CD1c-positive myeloid dendritic cell (primary cell): Measurements from ENCODE around the gene SMOC2.
"Not testable (repeated sequence)": the region's sequence is repeated elsewhere in the genome, so short reads cannot be mapped to it uniquely, and the experiment has no call there.

ENCODE experiments used
- DNase-seq: peaks from one replicate; pipeline ENCODE4 v3.0.0-alpha.2; 2016; ENCODE audit errors: extremely low spot score

SMOC2 gene

DNA sequence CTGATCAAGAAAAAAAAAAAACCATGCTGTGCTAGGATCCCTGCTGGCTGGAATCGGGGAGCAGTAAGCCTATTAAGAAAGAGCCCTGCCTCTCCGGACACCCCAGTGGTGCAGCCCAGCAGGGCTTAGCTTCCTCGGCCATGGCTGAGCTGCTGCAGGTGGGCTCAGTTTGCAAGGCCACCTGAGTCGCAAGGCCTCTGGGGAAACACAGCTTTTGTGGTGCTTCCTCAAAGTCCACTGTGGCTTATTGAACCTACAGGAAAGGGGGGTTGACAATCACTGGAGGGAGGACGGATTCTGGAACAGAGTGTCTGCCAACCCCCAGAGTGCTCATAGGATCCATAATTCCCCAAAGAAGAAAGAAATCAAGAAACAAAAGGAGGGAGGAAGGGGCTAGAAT is 240.8 kb downstream of the SMOC2 start:
- DNase-seq: no peak

DNA sequence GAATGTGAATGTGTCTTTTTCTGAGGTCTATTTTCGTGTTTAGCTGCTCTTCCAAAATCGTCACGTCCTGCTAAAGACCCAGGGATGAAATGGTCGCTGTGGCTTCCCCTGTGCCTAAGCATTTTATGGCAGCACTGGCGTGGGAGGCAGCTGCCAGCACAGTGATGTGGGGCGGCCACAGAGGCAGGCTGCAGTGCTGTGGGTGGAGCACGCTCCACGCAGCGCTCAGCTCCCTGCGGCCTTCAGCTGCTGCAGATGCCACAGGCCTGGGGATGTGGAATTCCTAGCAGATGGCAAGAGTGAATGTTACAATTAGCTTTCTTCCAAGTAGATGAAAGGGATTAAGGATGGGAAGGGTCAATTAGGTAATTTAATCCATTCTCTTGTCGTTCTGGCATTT is 242.6 kb downstream of the SMOC2 start:
- DNase-seq: no peak

- no peak for DNase-seq
Measured at GRCh38 chr6:168684471-168684870, 243.5 kb downstream of the SMOC2 start.

DNA sequence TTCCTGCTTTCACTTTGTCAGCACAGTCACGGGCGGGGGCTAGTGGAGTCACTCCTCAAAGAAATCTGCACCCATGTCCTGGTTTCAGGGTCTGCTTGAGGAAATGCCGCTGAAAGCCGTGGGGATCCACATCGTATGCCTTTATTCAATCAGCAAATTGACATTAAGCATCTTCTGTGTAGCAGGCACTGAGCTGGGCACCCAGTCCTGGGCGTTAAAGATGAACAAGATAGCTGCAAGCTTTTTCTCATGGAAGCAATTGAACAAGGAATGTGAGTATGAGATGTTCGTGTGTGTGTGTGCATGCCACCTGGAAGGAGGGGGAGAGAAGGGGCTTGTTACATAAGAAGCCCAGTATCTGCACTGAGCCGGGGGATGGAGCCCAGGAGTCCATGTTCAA is 243.9 kb downstream of the SMOC2 start:
- DNase-seq: no peak

- no peak for DNase-seq
Measured at GRCh38 chr6:168686029-168686738, 245.2 kb downstream of the SMOC2 start.

DNA sequence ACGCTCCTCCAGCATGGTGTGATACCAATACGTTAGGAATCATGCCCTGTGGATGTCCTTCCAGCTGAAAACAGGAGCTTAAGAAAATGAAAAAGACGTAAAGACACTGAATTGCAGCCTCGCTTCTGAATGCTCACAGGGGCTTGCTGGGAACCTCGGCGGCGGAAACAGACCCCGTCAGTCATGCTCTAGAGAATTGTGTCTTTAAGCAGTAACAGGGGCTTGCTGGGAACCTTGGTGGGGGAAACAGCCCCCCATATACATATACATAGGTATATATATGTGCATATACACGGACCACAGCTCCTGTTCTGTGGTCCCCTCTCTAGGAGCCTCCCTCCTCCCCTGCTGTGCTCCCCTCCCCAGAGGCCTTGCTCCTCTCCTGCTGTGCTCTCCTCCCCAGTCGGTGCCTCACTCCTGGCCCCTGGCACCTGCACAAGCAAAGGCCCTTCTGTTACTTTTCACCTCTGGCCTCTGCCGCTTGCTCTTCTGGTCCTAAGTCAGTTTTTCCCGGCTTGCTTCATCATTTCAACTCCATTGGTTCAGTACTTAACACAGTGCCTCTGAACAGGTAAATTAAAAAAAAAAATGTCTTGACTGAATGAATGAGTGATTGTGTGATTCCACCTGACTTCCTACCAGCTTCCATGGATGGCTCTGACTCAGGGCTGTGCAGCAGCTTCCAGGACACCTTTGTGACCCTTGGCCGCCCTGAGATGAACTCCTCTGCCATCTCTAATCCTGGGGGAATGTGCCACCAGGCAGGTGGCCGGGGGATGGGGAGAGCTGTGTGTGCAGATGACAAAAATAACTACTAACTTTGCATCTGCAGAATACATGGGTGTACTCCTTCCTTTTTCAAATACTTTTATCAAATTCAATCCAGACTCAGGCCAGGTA is 246.1 kb downstream of the SMOC2 start:
- DNase-seq: no peak

- DNase-seq: no peak
Measured at GRCh38 chr6:168690271-168690670, 249.3 kb downstream of the SMOC2 start.

DNA sequence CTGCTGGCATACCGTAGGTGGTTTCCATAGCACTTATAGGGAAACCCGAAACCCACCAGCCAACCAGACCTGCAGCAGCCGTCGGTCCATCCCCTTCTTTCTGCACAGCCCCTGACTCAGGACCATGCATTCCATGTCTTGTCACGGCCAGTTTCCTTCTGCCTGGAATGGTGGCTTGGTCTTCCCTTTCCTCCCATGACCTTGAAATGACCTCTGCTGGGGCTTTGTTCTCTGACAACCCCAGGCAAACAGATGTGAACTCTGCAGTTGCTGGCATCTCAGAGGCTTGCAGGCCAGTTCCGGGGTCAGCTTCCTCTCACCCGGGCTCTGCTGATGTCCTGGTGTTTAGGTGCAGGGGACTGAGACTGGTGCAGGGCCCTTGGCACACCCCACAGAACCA is 250.8 kb downstream of the SMOC2 start:
- DNase-seq: no peak

DNA sequence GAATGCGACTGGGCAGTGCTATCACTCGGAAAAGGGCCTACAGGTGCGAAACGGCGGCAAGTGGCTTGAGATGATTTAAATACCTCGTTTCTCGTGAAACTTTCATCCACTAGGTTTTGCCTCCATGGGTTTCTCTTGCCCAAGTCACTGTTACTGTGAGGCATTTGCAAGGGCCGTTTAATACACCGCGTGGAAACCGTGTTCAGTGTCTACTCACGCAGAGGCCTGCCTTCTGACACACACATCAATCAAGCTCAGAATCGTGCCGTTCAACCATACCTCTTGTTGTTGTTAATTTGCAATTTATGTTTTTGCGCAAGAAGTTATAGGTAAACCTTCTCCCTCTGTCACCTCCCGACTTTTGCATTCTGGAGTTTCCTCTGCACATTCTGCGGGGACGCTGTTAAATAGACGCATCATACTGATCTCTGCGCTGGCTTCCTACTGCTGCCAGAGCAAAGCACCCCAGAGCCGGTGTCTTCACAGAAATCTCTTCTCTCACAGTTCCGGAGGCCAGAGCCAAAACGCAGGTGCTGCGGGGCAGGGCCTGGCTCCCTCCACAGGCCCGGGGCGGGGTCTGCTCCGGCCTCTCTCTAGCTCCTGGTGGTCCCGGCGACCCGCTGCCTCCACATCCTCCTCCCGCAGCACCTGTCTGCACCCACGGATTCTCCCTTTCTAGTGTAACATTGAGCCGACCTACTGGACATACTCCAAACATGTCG is 251.4 kb downstream of the SMOC2 start:
- DNase-seq: no peak

DNA sequence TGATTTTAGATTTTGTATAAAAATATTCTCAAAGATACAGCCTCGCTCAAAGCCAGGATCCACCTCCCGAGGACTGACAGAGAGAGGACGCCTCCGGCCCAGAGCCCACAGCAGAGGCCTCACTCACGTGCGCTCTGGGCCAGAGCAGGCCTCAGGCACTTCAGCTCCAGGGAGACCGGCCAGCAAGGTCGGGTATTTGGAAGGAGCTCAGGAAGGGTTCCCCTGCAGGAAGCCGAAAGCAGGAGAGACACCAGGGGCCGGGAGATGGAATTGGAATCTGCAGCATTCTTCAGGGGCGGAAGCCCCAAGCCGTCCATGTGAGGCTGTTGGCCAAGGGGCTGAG is 251.9 kb downstream of the SMOC2 start:
- DNase-seq: not testable (repeated sequence)

- not testable (repeated sequence) for DNase-seq
Measured at GRCh38 chr6:168694797-168695196, 253.8 kb downstream of the SMOC2 start.

GRCh38 chr6:168695701-168696100 is 254.7 kb downstream of the SMOC2 start:
- no peak for DNase-seq

DNA sequence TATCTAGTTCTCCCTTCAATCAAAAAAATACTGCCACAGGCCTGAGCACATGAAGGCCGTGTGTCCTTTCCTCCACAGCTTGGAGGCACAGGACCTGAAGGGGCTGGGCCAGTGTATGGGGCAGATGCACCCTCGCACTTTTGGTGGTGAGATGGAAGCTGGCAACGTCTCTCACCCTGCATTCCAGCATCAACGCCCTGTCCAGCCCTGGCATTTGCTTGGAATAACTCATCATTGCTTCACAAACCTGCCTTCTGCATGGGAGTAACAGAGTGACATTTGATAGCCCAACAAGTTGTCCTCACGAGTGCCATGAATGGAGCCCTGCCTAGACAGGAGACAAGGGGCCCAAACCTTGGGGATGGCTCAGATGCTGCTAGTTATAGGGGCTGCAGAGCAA is 257.9 kb downstream of the SMOC2 start:
- DNase-seq: no peak

DNA sequence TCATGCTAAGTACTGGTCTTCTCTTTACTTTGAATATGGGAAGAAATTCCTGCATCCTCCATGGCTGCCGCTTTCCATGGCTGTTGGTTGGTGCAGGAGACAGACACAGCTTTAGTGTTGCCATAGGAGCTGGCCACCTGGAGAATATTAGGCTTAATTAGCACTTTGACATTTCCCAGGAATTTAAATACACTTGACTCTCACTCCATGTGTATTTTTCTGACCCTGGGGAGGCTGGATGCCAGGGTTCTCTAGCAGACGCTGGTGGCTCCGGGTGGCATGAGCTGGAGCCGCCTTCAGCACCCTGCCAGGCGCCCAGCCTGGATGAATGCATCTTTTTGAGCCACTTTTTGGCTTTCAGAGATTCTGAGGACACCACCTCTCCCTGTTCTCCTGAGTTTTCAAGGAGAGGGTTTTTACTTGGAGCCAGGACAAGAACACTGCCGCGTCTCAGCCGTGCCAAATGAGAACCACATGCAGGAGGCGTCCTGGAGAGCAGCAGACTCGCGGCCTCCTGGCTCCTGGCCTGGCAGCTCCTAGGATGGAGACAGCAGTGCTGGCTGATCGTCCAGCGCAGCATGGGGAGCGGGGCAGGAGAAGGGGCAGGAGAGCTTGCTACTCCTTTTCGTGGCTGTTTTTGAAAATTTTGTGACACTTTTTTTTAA is 258.8 kb downstream of the SMOC2 start:
- DNase-seq: no peak

- no peak for DNase-seq
Measured at GRCh38 chr6:168700880-168701279, 259.9 kb downstream of the SMOC2 start.

- no peak for DNase-seq
Measured at GRCh38 chr6:168703990-168704389, 263.0 kb downstream of the SMOC2 start.

DNA sequence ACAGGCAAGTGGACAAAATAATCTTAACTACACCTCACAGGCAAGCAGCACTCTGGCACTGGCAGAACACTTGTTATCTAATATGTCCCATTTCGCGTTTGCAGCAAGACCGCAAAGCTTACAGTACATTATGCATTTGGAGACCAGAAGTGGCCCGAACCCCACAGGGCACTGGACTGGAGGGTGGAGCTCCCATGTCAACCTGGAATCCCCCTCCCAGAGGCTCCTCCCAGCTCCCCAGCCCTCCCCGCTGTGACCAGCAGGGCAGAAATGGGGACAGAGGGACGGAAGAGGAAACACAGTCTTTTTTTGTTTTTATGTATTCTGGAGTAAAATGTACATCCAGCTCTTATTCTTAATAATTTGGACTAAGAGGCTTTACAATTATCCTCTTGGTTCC is 263.7 kb downstream of the SMOC2 start:
- no peak for DNase-seq

DNA sequence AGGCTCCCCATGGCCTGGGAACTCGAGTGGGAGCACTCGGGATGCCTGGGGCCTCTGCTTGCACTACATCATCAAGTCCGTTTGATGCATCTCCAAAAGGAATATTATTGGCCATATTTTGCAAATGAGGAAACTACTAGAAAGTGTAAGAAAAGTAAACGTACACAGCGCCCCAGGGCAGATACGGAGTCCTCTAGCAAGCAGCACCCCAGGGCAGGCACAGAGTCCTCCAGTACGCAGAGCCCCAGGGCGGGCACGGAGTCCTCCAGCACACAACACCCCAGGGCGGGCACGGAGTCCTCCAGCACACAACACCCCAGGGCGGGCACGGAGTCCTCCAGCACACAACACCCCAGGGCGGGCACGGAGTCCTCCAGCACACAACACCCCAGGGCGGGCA is 264.3 kb downstream of the SMOC2 start:
- DNase-seq: not testable (repeated sequence)

DNA sequence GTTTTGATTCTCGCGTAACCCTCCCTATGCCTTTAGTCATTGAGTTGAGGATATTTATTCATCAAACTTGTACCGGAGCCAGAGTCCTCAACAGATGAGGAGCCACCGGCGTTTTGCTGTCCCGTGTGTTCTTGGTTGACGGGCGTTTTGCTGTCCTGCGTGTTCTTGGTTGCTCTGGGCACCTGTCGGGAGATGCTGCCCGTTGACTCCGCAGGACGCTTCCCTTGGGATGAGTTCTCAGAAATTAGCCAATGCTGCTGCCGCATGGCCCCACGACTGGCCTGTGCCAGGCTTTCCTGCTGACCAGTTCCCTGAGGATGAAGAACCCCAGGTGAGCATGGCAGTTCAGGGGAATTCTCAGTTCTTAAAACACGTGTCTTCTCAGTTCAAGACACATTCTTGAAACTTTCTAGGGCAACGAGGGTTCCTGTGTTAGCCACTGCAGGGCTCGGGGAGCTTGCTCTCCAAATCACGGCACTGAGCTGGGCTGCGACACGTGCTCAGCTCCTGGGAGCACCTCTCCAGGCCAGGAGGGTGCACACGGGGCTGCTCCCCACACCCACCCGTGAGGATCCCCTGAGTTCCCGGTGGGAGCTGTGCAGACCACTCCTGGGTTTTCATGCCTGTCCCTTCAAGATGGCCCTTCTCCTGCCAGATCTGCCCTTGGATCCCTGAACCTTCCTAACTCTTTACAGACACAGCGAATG is 265.6 kb downstream of the SMOC2 start:
- no peak for DNase-seq

DNA sequence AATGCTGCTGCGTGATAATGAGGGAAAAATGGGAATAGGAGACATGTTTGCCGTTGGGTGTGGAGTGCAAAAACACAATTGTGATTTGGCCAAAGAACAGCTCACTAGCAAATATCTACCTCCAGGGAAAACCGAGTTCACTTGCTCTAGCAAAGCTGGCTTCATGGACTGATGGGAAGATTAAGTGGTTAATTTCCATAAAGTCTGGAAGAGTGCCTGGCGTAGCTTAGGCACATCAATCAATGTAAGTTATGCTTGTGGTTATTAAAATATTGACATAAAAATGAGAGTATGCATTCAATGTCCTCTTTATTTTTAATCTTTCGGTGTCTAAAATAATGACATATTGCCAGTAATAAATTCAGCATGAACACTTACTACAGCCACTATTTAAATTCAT is 267.5 kb downstream of the SMOC2 start:
- no peak for DNase-seq

DNA sequence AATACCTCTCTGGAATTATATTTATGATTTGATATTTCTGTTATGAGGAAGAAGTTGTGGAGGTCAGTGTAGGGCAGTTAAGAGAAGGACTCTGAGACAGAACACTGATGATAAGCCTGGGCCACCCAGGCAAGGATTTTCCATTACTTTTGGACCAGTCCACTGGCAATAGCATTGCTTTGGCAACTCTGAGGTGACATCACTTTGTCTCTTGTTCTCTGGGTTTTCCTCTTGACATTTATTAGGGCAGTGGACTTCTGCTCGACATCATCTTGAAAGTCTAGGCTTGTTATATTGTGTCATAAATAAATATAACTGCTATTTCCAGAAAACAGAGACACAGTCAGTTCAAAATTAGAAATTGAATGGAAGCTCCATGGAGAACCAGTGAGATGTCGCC is 268.0 kb downstream of the SMOC2 start:
- no peak for DNase-seq
